Activated T-cell treated with anti-CD3 and anti-CD28 coated beads, Interleukin-2, amount 50 U/mL, for 72 hours (primary cell): ENCODE results near the gene CMTM4. TPM values are rescaled to one million over a fixed set of nuclear protein-coding genes. Genes with fewer than 3 reads are reported as not detected.
"Not testable (repeated sequence)": the region's sequence is repeated elsewhere in the genome, so short reads cannot be mapped to it uniquely, and the experiment has no call there.

Experiments
- ATAC-seq, 2 donors: fragments of 150-1000 bp; cut with Tn5 transposase; replicated peaks in 1 of 2; 2 replicates each; pipeline ENCODE4 v1.10.0; 2021; ENCODE audit warnings: moderate library complexity in 2 of 2, mild to moderate bottlenecking in 1 of 2
- DNase-seq, 2 donors: peaks; one replicate each; pipeline ENCODE4 v3.0.0; 2021 to 2022; ENCODE audit warnings: mixed read lengths in 1 of 2
- H3K27ac Mint-ChIP-seq: one replicate; pipeline ENCODE4 v1.8.0; 2022; ENCODE audit warnings: mild to moderate bottlenecking, moderate library complexity, mixed read lengths
- H3K27me3 Mint-ChIP-seq: one replicate; pipeline ENCODE4 v1.8.0; 2022; ENCODE audit warnings: low read depth, mixed read lengths
- H3K36me3 Mint-ChIP-seq, 2 donors: one replicate each; pipeline ENCODE4 v1.8.0; 2022; ENCODE audit warnings: mixed read lengths in 2 of 2, mild to moderate bottlenecking in 1 of 2; ENCODE audit not compliant: insufficient read depth in 2 of 2
- H3K4me1 Mint-ChIP-seq: one replicate; pipeline ENCODE4 v1.8.0; 2022; ENCODE audit warnings: low read depth, mixed read lengths
- H3K4me3 Mint-ChIP-seq, 2 donors: one replicate each; pipeline ENCODE4 v1.8.0; 2022; ENCODE audit warnings: mild to moderate bottlenecking in 2 of 2, mixed read lengths in 2 of 2, moderate library complexity in 2 of 2
- H3K9me3 Mint-ChIP-seq, 2 donors: one replicate each; pipeline ENCODE4 v1.8.0; 2022; ENCODE audit warnings: mixed read lengths in 2 of 2
- total RNA-seq, 2 donors: library from RNA; stranded (reverse); gene quantifications; one replicate each; pipeline ENCODE4 v1.2.3, GENCODE V29; 2022

CMTM4 gene
- total RNA-seq, 2 donors from 2014 or later = 3.7 to 3.9 TPM

DNA sequence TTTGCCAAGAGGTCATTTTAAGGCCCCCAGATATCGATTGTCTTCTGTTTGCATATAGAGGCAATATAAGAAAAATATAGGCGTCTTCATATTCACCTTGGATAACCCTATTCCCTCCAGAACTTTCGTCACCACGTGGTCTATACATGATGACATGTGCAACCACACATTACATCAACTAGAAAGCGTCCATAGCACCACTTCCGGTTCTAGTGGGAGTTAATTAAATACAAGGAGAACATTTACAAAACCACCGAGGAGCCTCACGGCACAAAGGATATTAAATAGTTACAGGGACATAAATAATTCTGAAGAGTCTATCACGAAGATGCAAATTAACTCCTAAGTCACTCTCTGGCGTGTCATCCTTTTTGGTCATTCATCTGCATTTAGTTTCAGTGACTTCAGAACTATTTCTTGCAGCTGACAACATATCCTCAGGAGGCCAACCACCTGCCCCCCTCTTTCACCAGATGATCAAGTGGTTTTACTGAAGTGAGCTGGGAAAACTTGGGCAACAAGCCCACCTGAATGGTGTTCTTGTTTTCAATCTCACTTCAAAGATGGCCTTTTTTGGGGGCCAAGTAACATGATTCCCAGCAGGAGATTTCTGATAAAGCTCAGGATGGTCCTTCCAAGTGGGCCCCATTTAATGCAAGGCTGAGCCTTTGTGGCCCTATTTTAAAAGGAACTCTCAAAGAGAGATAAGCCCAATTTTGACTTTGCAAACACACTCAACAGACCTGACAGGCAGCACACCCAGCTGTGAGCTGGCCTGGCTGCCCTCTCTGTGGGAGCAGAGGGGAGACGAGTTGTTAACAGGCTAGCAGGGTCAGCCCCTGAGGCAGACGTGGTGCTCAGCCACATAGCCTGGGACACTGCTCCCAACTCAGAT is 76.8 kb downstream of the CMTM4 start:
- Mint-ChIP-seq H3K4me1 (no peaks in the 10 kb centered on the region), H3K4me3 (no peak overlapping the region), H3K9me3 (no peaks in the 10 kb centered on the region), H3K27ac (peak overlapping the region; percentile 21), H3K27me3 (no peaks in the 10 kb centered on the region), H3K36me3 (no peaks in the 10 kb centered on the region)
- no peak for DNase-seq
- ATAC-seq = no peak

DNA sequence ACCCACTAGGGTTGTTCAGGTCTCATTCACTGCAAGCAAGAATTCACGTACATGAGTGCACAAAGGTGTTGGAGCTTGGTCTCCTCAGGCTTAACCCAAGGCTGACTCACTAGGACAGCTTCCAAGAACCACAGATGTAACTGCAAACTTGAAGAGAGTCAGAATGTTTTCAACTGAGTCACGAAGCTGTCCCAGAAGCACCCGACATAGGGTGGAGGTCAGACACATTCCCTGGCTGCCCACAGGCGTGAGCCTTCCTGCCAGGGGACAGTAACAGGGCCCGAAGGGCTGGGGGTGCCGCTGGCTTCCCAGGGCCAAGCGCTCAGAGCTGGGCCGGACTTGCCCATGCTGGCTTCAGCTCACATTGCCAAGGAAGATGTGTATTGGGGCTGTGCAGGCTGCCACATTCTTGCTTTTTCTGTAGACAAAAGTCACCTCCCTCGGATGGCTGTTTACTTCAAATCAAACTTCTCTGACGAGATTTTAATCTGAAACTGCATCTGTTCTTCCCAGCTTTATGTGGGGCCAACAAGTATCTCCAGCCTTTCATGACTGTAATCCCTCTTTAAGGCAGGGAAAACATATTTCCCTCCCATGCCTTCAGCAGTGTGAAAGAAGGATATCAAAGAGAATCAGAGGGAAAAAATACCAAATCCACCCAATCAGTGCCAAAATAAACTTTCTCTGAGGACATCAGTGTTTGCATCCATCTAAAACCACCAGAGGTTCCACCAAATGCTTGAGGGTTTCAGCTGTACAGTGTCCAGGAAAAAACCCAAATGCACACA is 77.8 kb downstream of the CMTM4 start:
- no peak overlapping the region for H3K4me3 Mint-ChIP-seq
- no peak overlapping the region for H3K27ac Mint-ChIP-seq
- ATAC-seq = peak; percentile 20 to 60
- H3K27me3 Mint-ChIP-seq = no peaks in the 10 kb centered on the region
- H3K36me3 Mint-ChIP-seq = no peaks in the 10 kb centered on the region
- no peak for DNase-seq
- no peaks in the 10 kb centered on the region for H3K9me3 Mint-ChIP-seq
- H3K4me1 Mint-ChIP-seq = no peaks in the 10 kb centered on the region

DNA sequence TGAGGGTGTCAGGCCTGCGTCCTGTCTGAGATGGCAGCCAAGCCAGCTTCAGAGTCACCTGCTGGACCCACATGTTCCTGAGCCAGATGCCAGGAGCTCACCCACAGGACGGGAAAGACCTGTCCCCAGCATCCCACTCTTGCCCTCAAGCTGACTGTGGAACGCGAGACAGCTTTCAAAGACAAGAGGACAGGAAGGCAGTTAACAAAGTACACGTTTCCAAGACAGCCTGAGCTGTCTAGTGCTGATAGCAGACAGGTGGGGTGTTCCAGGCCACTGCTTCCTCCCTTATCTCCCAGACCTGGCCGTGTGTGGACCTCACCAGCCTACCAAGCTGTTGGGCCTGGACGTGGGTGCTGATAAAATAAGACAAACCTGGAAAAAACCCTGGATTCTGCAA is 78.8 kb downstream of the CMTM4 start:
- no peaks in the 10 kb centered on the region for H3K9me3 Mint-ChIP-seq
- DNase-seq = no peak
- ATAC-seq = no peak
- no peaks in the 10 kb centered on the region for H3K27me3 Mint-ChIP-seq
- H3K36me3 Mint-ChIP-seq = no peaks in the 10 kb centered on the region
- no peak overlapping the region for H3K4me3 Mint-ChIP-seq
- no peaks in the 10 kb centered on the region for H3K4me1 Mint-ChIP-seq
- peak overlapping the region; percentile 16 for H3K27ac Mint-ChIP-seq

DNA sequence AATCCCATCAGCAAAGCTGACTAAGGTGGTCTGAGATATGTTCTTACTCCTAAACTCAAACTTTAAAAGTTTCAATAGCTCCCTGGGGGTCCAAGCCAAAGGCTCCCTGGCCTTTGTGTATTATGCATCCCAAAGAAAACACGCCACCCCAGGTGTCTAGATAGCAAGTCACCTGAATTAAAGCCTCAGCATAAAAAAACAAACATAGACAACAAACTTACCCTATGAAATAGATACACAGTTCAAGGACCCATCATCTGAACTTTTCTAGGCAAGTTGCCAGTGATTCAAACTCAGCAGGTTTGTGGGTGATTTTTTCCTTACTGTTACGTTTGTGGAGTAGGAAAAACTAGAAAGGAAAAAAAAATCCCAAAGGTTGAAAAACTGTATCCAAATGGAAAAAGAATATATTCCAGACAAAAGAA is 79.5 kb downstream of the CMTM4 start:
- peaks cover 0 to 2% of the 10 kb centered on the region in 2 donors for H3K36me3 Mint-ChIP-seq
- H3K27me3 Mint-ChIP-seq = no peaks in the 10 kb centered on the region
- H3K4me1 Mint-ChIP-seq = no peaks in the 10 kb centered on the region
- DNase-seq = no peak
- H3K4me3 Mint-ChIP-seq = no peak overlapping the region
- no peak overlapping the region for H3K27ac Mint-ChIP-seq
- ATAC-seq = no peak
- H3K9me3 Mint-ChIP-seq = no peaks in the 10 kb centered on the region

GRCh38 chr16:66616592-66616991 is 80.0 kb downstream of the CMTM4 start:
- Mint-ChIP-seq H3K4me3 (no peak overlapping the region), H3K36me3 (peaks cover 0 to 3% of the 10 kb centered on the region in 2 donors), H3K27ac (no peak overlapping the region), H3K9me3 (no peaks in the 10 kb centered on the region), H3K27me3 (no peaks in the 10 kb centered on the region), H3K4me1 (no peaks in the 10 kb centered on the region)
- DNase-seq (no peak), ATAC-seq (no peak)

DNA sequence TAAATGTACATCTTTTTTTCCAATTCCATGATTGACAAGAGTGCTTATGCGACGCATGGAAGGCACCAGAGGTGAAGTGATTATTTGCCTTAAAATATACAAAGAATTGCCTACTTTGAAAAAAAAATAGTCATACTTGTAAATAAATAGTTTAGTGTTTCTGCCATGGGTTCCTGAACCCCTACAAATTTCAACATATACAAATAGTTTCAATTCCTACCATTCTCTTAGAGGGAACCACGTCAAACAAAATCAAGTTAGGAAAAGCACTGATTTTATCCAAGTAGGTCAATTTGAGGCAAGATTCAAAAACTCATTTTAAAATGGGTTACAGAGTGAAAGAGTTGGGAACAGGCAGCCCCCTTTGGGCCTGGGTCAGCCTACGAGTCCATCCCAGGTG is 80.4 kb downstream of the CMTM4 start:
- no peak overlapping the region for H3K27ac Mint-ChIP-seq
- no peak overlapping the region for H3K4me3 Mint-ChIP-seq
- no peaks in the 10 kb centered on the region for H3K9me3 Mint-ChIP-seq
- H3K36me3 Mint-ChIP-seq = peaks cover 0 to 3% of the 10 kb centered on the region in 2 donors
- no peaks in the 10 kb centered on the region for H3K4me1 Mint-ChIP-seq
- H3K27me3 Mint-ChIP-seq = no peaks in the 10 kb centered on the region
- DNase-seq = no peak
- ATAC-seq = no peak

DNA sequence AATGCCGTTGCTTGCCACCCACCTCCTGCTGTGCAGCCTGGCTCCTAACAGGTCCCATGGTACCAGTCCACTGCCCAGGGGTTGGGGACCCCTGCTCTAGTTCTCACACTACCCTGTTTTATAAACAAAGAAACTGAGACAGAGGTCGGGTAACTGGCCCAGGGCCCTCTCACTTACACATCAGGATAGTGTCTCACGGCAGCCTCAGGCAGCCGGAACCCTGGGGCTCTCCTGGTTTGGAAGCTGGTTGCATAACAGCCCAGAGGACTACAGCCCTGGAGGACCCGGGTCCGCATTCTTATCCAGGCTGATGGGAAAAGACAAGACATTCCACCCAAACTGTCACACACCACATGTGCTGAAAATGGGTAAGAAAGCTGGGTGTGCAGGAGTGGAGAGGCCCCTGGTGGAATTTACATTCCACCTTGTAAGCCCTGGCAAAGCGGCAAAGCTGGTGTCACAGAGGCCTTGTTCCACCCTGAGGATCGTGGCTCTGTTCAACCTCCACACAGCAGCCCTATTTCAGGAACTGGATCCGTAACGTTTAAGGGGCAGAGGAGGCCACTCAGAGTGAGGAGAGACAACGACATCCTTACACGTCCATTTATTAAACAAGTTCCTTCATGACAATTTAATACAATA is 82.3 kb downstream of the CMTM4 start:
- H3K4me3 Mint-ChIP-seq = no peak overlapping the region
- DNase-seq (no peak), ATAC-seq (no peak)
- no peak overlapping the region for H3K27ac Mint-ChIP-seq
- H3K9me3 Mint-ChIP-seq = no peaks in the 10 kb centered on the region
- H3K4me1 Mint-ChIP-seq = peaks cover 5% of the 10 kb centered on the region
- H3K36me3 Mint-ChIP-seq = peaks cover 2 to 11% of the 10 kb centered on the region in 2 donors
- no peaks in the 10 kb centered on the region for H3K27me3 Mint-ChIP-seq

GRCh38 chr16:66612422-66612821 is 84.1 kb downstream of the CMTM4 start:
- DNase-seq = no peak
- peaks cover 3 to 11% of the 10 kb centered on the region in 2 donors for H3K36me3 Mint-ChIP-seq
- no peak overlapping the region for H3K4me3 Mint-ChIP-seq
- ATAC-seq = no peak
- H3K9me3 Mint-ChIP-seq = no peaks in the 10 kb centered on the region
- H3K4me1 Mint-ChIP-seq = peaks cover 20% of the 10 kb centered on the region
- no peak overlapping the region for H3K27ac Mint-ChIP-seq
- H3K27me3 Mint-ChIP-seq = no peaks in the 10 kb centered on the region

DNA sequence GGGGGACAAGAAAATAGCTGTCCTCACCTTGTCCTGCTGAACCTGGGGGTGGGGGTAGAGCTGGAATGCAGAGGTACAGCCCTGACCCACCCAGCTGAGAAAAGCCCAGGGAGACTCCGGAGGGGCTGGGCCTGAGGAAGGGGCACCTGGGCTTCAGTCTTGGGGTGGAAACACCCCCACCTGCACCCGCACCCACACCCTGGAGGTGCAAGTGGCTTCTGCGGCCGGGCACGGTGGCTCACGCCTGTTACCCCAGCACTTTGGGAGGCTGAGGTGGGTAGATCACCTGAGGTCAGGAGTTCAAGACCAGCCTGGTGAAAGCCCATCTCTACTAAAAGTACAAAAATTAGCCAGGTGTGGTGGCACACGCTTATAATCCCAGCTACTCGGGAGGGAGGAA is 84.6 kb downstream of the CMTM4 start:
- not testable (repeated sequence) for H3K9me3 Mint-ChIP-seq, ATAC-seq, DNase-seq, H3K4me3 Mint-ChIP-seq, H3K27me3 Mint-ChIP-seq, H3K27ac Mint-ChIP-seq
- H3K36me3 Mint-ChIP-seq = peaks cover 3 to 11% of the 10 kb centered on the region in 2 donors
- H3K4me1 Mint-ChIP-seq = peaks cover 26% of the 10 kb centered on the region

- Mint-ChIP-seq H3K4me1 (peaks cover 37% of the 10 kb centered on the region), H3K27ac (peak overlapping the region; percentile 7), H3K9me3 (no peaks in the 10 kb centered on the region), H3K36me3 (peaks cover 3 to 11% of the 10 kb centered on the region in 2 donors), H3K4me3 (no peak overlapping the region), H3K27me3 (no peaks in the 10 kb centered on the region)
- DNase-seq (no peak), ATAC-seq (no peak)
Measured at GRCh38 chr16:66610111-66610820, 86.3 kb downstream of the CMTM4 start.

DNA sequence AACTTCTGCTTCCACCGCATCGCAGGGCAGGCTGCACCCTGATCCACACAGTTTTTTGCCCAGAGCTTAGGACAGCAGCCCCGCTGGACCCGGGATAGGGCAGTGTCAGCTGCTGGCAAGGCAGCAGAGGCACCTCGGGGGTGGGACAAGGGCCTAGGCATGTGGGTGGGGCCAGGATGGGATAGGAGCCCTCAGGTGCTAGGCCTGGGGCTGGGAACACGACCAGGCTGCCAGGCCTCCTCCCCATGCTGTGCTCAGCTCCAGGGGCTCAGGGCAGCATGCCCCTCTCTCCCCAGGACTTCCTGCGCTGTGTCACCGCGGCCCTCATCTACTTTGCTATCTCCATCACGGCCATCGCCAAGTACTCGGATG is 87.4 kb downstream of the CMTM4 start:
- H3K36me3 Mint-ChIP-seq = peaks cover 3 to 14% of the 10 kb centered on the region in 2 donors
- no peaks in the 10 kb centered on the region for H3K27me3 Mint-ChIP-seq
- no peaks in the 10 kb centered on the region for H3K9me3 Mint-ChIP-seq
- no peak overlapping the region for H3K4me3 Mint-ChIP-seq
- no peak overlapping the region for H3K27ac Mint-ChIP-seq
- peaks cover 38% of the 10 kb centered on the region for H3K4me1 Mint-ChIP-seq
- no peak for ATAC-seq
- DNase-seq = no peak

GRCh38 chr16:66608241-66609138 is 88.1 kb downstream of the CMTM4 start:
- Mint-ChIP-seq H3K36me3 (peaks cover 6 to 14% of the 10 kb centered on the region in 2 donors), H3K27ac (peak overlapping the region; percentile 80), H3K27me3 (no peaks in the 10 kb centered on the region), H3K4me3 (peak overlapping the region; percentile 45 to 53), H3K9me3 (no peaks in the 10 kb centered on the region), H3K4me1 (peaks cover 44% of the 10 kb centered on the region)
- ATAC-seq (peak; percentile 34 to 39), DNase-seq (peak; percentile 85 to 89)
